Measurements from ENCODE around the gene AIRE. TPM values are rescaled to one million over a fixed set of nuclear protein-coding genes. Genes with fewer than 3 reads are reported as not detected.

The AIRE gene
- total RNA-seq, 1 experiment from 2014 or later: 0.17 TPM

DNA sequence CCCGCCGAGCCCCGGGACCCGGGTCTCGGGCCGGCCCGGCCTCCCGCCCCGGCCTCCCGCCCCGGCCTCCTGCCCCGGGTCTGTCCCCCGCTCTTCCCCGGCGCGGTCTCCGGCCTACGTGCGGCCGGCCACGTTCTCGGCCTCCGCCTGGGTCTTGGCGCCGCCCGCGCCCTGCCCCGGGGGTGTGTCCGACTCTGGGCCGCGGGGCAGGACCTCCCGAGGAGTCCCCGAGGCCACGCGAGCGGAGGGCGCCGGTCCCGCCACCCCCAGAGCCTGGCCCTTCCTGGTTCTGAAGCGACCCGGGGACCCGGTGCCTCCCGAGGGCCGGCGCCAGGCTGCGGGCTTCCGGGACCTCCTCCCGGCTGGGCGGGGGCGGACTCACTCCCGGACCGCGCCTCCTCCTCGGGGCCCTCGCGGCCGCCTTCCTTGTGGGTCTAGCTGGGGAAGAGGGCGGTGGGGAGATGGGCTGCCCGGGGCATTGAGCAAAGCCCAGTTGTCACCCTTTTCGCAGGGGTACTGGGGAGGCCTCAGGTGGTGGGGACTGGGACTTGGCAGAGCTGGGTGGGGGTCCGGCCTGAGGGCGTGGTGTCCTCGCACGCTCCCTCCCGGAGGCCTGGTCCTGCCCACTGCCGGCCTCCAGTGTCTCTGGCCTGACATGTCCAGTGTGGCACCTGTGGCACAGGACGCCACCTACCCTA, 14.7 kb downstream of the AIRE start:
- H3T11ph ChIP-seq (ENCODE audit: low read length): no peak overlapping the region
- no peak overlapping the region for H4K5ac ChIP-seq (ENCODE audit: insufficient read length, low read depth, low read length)
- no peaks in the 10 kb centered on the region; the same call in 1 of the 2 replicates for H3K4me1 ChIP-seq (ENCODE audit: insufficient read depth, low read length)
- peaks cover 0 to 2% (median 0%) of the 10 kb centered on the region in 3 experiments; a peak in 1 of 7 replicates for H3K36me3 Mint-ChIP-seq (ENCODE audit: insufficient read depth in 1 of 3, low read depth in 3 of 3)
- no peak overlapping the region for H3K4ac ChIP-seq (ENCODE audit: low read depth, low read length)
- no peak overlapping the region for H3K56ac ChIP-seq (ENCODE audit: insufficient read length, low read depth, low read length)
- no peaks in the 10 kb centered on the region for H3K79me1 ChIP-seq (ENCODE audit: insufficient read depth, low read depth, low read length, poor library complexity, severe bottlenecking)
- no peaks in the 10 kb centered on the region for H4K20me1 ChIP-seq (ENCODE audit: control insufficient read depth, insufficient read depth, insufficient read length)
- peak overlapping the region; percentile 66 to 80 for H3K4me3 Mint-ChIP-seq
- no peak overlapping the region; the same call in 1 of the 2 replicates for H3K14ac ChIP-seq (ENCODE audit: insufficient read depth, low read length)
- H2BK12ac ChIP-seq (ENCODE audit: insufficient read length, low read depth, low read length): no peak overlapping the region
- H3K9ac ChIP-seq (ENCODE audit: extremely low read depth, insufficient read length, low read length): no peak overlapping the region
- no peaks in the 10 kb centered on the region for H3K79me2 ChIP-seq (ENCODE audit: insufficient read depth, low read length)
- peaks cover 5% of the 10 kb centered on the region for H3K23me2 ChIP-seq (ENCODE audit: insufficient read length, low read depth, low read length, poor library complexity, severe bottlenecking)
- H3K27me3 ChIP-seq (ENCODE audit: insufficient read depth, low read length): no peaks in the 10 kb centered on the region
- no peak overlapping the region for H4K91ac ChIP-seq (ENCODE audit: insufficient read length, low read depth, low read length)
- H3K4me2 ChIP-seq (ENCODE audit: insufficient read depth, insufficient read length, low read length): peak overlapping the region; percentile 44
- H3K4me1 Mint-ChIP-seq: peaks cover 18 to 33% of the 10 kb centered on the region in 2 experiments
- H3K27ac ChIP-seq (ENCODE audit: insufficient read length, low read depth, low read length): no peak overlapping the region
- no CpG with 5 or more reads among the region's 67 CpGs for WGBS (ENCODE audit: extremely low coverage, insufficient read length, low lambda C conversion rate)
- no peak overlapping the region for H2AFZ ChIP-seq (ENCODE audit: low read length)
- peak overlapping the region in 1 of 3 experiments; percentile 77; a peak in 1 of 7 replicates for H3K27ac Mint-ChIP-seq
- no peak overlapping the region for H3K18ac ChIP-seq (ENCODE audit: insufficient read length, low read depth, low read length)
- H2BK120ac ChIP-seq (ENCODE audit: low read depth, low read length, poor library complexity, severe bottlenecking): no peak overlapping the region
- no peak overlapping the region for H2BK5ac ChIP-seq (ENCODE audit: insufficient read length, low read length)
- H3K27me3 Mint-ChIP-seq (ENCODE audit: low read depth): peaks cover 11% of the 10 kb centered on the region
- no peak overlapping the region for H4K8ac ChIP-seq (replicated peaks; ENCODE audit: insufficient read length, low read depth, low read length)
- H2BK15ac ChIP-seq (ENCODE audit: low read depth, low read length): no peak overlapping the region
- no peak overlapping the region for H3K23ac ChIP-seq (ENCODE audit: insufficient read length, low read depth, low read length)
- DNase-seq: no peak
- no peaks in the 10 kb centered on the region for H3K9me3 ChIP-seq (ENCODE audit: control insufficient read depth, low read depth, low read length)
- TF ChIP-seq, protein P1, sequence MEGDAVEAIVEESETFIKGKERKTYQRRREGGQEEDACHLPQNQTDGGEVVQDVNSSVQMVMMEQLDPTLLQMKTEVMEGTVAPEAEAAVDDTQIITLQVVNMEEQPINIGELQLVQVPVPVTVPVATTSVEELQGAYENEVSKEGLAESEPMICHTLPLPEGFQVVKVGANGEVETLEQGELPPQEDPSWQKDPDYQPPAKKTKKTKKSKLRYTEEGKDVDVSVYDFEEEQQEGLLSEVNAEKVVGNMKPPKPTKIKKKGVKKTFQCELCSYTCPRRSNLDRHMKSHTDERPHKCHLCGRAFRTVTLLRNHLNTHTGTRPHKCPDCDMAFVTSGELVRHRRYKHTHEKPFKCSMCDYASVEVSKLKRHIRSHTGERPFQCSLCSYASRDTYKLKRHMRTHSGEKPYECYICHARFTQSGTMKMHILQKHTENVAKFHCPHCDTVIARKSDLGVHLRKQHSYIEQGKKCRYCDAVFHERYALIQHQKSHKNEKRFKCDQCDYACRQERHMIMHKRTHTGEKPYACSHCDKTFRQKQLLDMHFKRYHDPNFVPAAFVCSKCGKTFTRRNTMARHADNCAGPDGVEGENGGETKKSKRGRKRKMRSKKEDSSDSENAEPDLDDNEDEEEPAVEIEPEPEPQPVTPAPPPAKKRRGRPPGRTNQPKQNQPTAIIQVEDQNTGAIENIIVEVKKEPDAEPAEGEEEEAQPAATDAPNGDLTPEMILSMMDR (conservative IDR thresholded peaks at IDR 0.05): no peak
- no peak overlapping the region for H2AK5ac ChIP-seq (ENCODE audit: insufficient read length, low read length)
- no peak overlapping the region for H2BK20ac ChIP-seq (ENCODE audit: low read depth, low read length, poor library complexity, severe bottlenecking)
- no peaks in the 10 kb centered on the region for H3K9me3 Mint-ChIP-seq
